HG03280 (cell line): ENCODE measurements around the gene PXDN.
"Not testable (repeated sequence)": the region's sequence is repeated elsewhere in the genome, so short reads cannot be mapped to it uniquely, and the experiment has no call there.

Experiments
- ATAC-seq: cut with Tn5 transposase; IDR thresholded peaks from one replicate; pipeline ENCODE4 v1.9.1; 2021; ENCODE audit warnings: mild to moderate bottlenecking, moderate library complexity; ENCODE audit not compliant: unreplicated experiment

The PXDN gene

DNA sequence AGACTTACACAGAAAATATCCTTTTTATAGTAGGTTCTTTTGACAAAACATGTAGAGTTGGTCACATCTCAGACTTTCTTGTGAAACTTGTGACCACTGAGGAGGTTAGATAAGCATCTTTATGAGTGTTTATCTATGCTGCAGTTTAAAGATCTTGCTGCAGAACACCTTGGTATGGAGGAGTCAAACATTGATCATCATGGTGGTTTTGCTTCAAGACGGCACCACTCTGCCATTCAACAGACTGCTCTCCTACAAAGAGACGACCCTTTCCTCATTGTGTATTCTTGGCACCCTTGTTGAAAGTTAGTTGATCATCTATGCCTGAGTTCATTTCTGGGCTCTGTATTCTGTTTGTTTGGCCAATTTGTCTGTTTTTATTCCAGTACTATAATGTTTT is 20.0 kb downstream of the PXDN start:
- not testable (repeated sequence) for ATAC-seq

DNA sequence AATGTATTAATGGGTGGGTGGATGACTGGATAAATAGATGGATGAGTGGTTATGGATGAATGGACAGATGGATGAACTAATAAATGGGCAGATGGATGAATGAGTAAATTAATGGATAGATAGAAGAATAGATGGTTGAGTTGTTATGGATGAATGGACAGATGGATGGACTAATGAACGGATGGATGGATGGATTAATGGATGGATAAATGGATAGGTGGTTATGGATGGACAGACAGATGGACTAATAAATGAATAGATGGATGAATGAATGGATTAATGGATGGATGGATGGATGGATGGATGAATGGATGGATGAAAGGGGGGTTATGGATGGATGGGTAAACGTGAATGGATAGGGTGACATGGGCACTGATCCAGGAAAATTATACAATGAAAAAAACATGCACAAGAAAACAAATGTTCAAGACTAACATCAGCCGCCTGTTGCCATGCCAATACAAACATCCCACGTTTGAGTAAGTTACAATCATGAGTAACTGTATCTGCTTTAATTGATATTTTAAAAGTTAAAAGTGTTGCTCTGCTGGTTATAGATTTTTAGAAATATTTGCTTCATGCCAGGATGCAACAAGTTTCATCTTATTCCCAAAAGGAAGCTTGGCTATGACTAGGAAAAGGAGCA is 20.8 kb downstream of the PXDN start:
- ATAC-seq: no peak

DNA sequence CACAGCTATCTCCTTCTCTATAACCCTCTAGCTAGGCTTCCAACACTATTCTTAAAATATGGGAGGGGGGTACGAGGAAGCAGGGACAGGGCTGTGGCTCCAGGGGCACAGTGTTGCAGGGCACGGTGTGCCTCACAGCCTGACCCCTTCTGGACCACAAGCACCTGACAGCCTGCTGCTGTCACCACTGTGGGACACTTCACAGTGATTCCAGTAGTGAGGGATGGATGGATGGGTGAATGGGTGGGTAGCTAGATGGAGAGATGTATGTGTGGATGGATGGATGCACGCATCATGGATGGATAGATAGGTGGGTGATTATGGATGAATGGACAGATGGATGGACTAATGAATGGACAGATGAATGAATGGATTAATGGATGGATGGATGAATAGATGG is 21.6 kb downstream of the PXDN start:
- no peak for ATAC-seq

DNA sequence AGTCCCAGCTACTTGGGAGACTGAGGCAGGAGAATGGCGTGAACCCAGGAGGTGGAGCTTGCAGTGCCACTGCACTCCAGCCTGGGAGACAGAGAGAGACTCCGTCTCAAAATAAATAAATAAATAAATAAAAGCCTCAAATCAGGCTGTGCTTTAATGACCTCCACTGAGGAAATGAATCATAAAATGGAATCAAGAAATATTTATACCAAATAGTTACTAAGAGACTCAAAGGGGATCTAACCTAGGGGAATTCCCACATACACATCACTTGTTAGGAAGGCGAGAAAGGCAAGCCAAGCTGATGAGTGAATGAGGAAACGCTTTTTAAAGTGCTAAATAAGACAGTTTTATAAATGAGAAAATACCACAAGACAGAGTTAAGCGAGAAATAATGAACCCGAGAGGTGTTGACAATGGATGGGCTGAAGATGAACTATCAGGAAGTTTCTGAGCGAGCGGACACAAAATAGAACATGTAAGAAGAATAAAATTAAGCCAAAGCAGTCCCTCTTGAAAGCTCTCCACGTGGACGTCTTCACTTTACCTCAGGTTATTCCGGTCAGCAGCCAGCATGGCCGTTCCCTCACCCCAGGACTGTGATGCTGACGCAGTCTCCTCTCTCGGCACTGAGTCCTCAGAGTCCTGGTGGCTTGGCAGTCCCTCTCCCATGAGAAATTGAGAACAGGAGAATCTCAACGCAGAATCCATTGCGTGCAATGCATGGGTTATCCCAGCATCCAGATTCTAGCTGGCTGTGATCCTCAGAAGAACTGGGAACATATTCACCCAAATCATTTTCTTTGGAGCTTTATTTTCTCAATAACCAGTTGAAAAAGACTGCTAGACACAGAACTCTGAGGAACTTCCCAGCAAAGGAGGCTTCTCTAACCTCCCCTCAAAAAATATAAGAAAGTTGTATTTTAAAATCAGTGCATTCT is 22.3 kb downstream of the PXDN start:
- no peak for ATAC-seq

GRCh38 chr2:1718339-1719220 is 25.7 kb downstream of the PXDN start:
- no peak for ATAC-seq

DNA sequence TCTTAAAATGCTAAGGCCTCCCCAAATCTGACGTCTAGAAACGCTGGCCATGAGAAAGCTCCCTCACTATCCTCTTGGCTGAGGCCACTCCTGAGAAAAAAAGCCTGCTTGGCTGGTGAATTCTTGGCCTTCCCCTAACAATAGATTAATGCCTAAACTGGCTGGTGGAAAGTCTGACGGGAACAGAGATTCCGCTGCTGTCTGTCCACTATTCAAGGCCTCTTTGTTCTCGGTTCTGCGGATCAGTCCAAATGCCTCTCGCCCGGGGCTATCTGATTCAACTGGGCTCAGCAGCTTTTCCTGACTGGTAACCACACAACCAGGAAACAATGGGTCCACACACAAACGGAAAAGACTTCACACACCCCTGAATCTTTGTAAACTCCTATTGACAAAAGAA is 27.2 kb downstream of the PXDN start:
- no peak for ATAC-seq

GRCh38 chr2:1716441-1716840 is 27.9 kb downstream of the PXDN start:
- no peak for ATAC-seq

DNA sequence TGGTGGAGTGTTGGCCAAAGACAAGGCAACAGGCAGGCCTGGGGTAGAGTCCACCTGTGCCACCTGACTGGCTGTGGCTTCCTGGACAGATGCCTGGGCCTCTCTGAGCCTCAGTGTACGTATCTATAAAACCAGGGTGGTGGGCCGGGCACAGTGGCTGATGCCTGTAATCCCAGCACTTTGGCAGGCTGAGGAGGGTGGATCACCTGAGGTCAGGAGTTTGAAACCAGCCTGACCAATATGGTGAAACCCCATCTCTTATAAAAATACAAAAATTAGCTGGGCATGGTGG is 28.4 kb downstream of the PXDN start:
- ATAC-seq: not testable (repeated sequence)

- no peak for ATAC-seq
Measured at GRCh38 chr2:1715184-1716013, 28.9 kb downstream of the PXDN start.

DNA sequence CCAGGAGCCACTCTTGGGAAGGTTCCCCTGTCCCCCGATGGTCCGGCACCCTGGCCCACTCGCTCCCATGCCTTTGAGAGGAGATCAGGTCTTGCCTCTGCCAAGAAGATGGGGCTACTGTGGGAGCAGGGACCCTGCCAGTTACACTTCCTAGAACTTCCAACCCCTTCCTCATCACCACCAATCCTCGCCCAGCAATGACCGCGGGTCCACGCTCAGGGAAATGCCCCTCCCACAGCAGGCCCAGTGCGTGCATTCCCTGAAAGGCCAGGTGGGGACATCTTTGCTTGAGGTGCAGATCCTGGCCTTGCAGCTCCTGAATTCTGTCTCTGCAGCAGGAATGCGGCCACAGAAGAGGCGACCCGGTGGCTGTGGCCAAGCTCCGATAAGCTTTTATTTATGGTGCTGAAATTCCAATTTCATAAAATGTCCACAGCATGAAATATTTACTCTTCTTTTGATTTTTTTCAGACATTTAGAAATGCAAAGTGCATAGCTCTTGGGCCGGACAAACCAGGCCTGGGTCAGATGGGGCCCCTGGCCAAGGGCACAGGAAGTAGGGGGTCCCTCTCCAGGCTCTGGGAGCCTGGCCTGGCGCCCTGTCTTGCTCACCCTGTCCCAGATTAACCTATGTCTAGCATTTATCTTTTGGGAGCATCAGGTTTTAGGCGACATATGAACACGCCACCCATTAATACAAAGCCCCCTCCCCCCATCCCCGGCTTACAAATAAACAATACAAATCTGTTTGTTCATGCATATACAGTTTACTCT is 29.8 kb downstream of the PXDN start:
- no peak for ATAC-seq

GRCh38 chr2:1713839-1714236 is 30.5 kb downstream of the PXDN start:
- ATAC-seq: no peak

DNA sequence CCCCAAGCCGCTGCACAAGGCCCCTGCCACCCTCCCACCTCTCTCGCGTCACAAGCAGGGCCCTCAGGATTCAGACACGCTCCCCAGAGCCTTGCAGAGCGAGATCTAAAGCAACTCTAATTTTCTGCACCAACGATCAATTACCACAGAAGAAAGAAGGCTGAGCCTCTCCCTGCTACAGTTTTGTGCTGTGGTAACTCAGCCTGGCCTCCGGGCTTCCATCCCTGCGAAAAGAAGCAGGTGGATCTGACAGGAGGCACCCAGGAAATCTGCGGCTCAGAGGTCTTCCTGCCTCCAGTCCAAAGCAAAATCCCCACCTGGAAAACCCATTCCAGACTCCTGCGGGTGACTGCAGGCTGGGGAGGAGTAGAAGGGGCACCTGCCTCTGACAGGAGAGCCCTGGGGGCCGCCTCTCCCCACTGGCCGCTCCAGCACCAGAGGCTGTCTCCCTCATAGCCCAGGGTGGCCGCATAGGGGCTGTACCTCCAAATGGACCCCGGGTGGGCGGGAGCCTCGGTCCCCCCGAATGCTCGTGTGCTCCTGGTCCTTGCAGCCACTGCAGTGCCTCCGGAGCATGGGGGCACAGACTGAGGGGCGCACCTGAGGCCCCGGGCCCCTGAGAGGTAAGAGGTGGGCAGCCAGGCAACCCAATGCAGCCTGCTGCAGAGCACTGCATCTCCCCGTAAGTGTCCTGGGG is 31.0 kb downstream of the PXDN start:
- ATAC-seq: no peak

- no peak for ATAC-seq
Measured at GRCh38 chr2:1709946-1710560, 34.3 kb downstream of the PXDN start.

GRCh38 chr2:1709335-1709605 is 35.0 kb downstream of the PXDN start:
- ATAC-seq: no peak

GRCh38 chr2:1708476-1709334 is 35.6 kb downstream of the PXDN start:
- ATAC-seq: no peak

DNA sequence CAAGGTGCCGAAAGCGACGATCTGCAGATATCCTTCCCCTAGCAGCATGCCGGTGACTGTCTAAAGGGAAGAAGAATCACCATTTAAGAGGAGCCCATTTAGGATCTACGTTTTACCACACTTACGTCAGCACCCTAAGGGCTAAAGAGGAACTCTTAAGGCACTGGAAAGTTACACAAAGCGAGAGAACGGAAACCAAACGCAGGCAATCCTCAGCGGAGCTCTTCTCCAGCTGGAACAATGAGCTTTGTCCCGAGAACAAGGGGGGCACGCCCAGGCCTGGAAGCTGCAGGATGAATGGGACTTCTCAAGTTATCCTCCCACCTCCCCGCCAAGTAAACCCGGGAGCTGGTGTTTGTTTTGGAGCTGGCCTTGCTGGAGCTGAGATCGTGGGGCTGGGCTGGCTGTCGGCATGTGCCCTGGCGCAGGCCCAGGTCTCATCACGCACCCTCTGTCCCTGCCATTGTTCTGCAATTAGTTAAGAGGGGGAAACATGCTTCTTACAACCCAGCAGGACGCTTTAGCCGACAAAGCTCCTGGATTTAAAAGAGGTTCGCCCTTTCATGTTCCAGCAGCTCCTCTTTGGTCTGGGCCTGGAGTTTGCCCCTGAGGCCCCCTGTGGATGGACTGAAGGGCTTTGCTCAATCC is 36.4 kb downstream of the PXDN start:
- ATAC-seq: no peak

GRCh38 chr2:1706089-1706841 is 38.0 kb downstream of the PXDN start:
- ATAC-seq: not testable (repeated sequence)
